IPS DF 6.9 (cell line): ENCODE measurements around the gene METTL25B.
A peak's percentile ranks its signal among the peaks of the same experiment; 100 is the strongest.

Experiments
- DNase-seq: peaks from one replicate; pipeline ENCODE4 v3.0.0-alpha.2; 2013; ENCODE audit warnings: low read depth, low spot score
- H3K27ac ChIP-seq: one replicate; pipeline ENCODE4 v1.5.1; 2013; ENCODE audit warnings: low read length, control low read depth
- H3K27me3 ChIP-seq: 2 replicates; pipeline ENCODE4 v1.6.1; 2013; ENCODE audit warnings: mild to moderate bottlenecking, low read length; ENCODE audit not compliant: control insufficient read depth, insufficient read depth
- H3K36me3 ChIP-seq: 2 replicates; pipeline ENCODE4 v1.6.1; 2013; ENCODE audit warnings: low read length; ENCODE audit not compliant: control insufficient read depth, insufficient read depth
- H3K4me1 ChIP-seq: 2 replicates; pipeline ENCODE4 v1.6.1; 2013; ENCODE audit warnings: low read length; ENCODE audit not compliant: control insufficient read depth, insufficient read depth
- H3K4me3 ChIP-seq: 2 replicates; pipeline ENCODE4 v1.5.1; 2013; ENCODE audit warnings: mild to moderate bottlenecking, low read length
- H3K9me3 ChIP-seq: 2 replicates; pipeline ENCODE4 v1.6.1; 2013; ENCODE audit warnings: low read length, inconsistent platforms; ENCODE audit not compliant: control insufficient read depth, insufficient read depth
- WGBS: extraction: QIAGEN DNeasy Blood & Tissue Kit; methylation state at CpG from one replicate; pipeline ENCODE4 v1.1.7; 2013; ENCODE audit warnings: mixed read lengths, missing lambda C conversion rate; ENCODE audit not compliant: insufficient read length, insufficient coverage; 5-methylcytosine and 5-hydroxymethylcytosine counted together

The METTL25B gene

GRCh38 chr1:156727492-156727891 lies 777 bp upstream of the METTL25B start:
- peaks cover 14% of the 10 kb centered on the region; the same call in 1 of the 2 replicates for H3K36me3 ChIP-seq
- H3K4me3 ChIP-seq = peak overlapping the region; percentile 97; the same call in 1 of the 2 replicates
- peaks cover 5% of the 10 kb centered on the region; the same call in 1 of the 2 replicates for H3K4me1 ChIP-seq
- WGBS = no CpG with 5 or more reads among the region's 7 CpGs
- H3K27me3 ChIP-seq = no peaks in the 10 kb centered on the region
- H3K27ac ChIP-seq = no peak overlapping the region
- no peaks in the 10 kb centered on the region for H3K9me3 ChIP-seq
- no peak for DNase-seq

DNA sequence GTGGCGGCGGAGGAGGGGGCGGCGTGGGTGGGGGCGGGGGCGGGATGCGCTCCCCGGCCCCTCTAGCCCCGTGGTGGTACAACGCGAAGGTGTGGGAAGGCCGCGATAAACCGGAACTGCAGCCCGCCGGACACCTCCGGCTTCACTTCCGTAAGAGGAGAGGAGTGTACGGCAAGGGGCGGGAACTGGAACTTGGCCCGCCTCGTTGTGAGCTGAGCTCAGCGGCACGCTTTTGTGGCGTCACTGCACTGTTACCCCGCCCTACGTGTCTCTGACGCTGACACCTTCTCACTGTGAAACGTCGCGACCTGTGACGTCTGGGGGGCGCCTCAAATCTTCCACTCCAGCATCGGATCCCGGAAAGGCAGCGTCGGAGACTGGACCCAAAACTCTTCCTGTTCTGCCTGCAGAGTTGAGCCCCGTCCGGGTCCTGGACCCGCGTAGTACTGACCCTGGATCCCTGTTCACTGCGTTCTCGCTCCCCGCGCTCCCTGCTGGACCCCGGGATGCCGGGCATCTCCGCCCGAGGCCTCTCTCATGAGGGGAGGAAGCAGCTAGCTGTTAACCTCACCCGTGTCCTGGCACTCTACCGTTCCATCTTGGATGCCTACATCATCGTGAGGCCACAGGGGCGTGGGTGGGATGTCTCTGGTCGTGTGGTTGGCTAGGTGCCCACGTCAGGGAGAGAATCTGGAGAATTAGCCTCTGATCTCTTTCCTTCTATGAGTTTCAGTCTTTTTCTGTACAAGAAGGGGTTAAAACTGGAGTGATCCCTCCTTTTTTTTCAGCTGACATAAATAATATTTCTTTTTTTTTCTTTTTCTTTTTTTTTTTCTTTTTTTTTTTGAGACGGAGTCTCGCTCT lies 562 bp downstream of the METTL25B start, which contains the start of gene ISG20L2:
TSS of gene ISG20L2 (minus strand) at position 168 of the 864 bp plus-strand sequence. CDS start 1,114 bp downstream, outside the sequence.
- H3K36me3 ChIP-seq = peaks cover 6% of the 10 kb centered on the region
- no CpG with 5 or more reads among the region's 57 CpGs for WGBS
- no peaks in the 10 kb centered on the region for H3K9me3 ChIP-seq
- H3K27ac ChIP-seq = no peak within 1 kb of the TSS
- peak within 1 kb of the TSS; percentile 97 for H3K4me3 ChIP-seq
- H3K4me1 ChIP-seq = peaks cover 5% of the 10 kb centered on the region; the same call in 1 of the 2 replicates
- H3K27me3 ChIP-seq = no peaks in the 10 kb centered on the region
- no peak for DNase-seq

DNA sequence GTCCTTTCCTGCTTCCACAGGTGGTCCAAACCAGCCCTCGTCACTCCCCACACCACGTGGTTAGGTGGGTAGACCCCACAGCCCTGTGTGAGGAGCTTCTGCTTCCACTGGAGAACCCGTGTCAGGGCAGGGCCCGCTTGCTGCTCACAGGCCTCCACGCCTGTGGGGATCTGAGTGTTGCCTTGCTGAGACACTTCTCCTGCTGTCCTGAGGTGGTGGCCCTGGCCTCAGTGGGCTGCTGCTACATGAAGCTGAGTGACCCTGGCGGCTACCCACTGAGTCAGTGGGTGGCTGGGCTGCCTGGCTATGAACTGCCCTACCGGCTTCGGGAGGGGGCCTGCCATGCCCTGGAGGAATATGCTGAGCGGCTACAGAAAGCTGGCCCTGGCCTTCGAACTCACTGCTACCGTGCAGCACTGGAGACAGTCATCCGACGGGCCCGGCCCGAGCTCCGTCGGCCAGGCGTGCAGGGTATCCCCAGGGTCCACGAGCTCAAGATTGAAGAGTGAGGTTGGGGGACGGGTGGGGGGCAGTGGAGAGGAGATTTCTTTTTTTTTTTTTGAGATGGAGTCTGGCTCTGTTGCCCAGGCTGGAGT lies 5.8 kb downstream of the METTL25B start:
- H3K27ac ChIP-seq = no peak overlapping the region
- no peaks in the 10 kb centered on the region for H3K9me3 ChIP-seq
- no peak overlapping the region for H3K4me3 ChIP-seq
- H3K4me1 ChIP-seq = no peaks in the 10 kb centered on the region
- H3K27me3 ChIP-seq = no peaks in the 10 kb centered on the region
- no peak for DNase-seq
- no CpG with 5 or more reads among the region's 20 CpGs for WGBS
- peaks cover 8% of the 10 kb centered on the region for H3K36me3 ChIP-seq

- no peaks in the 10 kb centered on the region for H3K27me3 ChIP-seq
- DNase-seq = no peak
- no peak overlapping the region for H3K27ac ChIP-seq
- H3K9me3 ChIP-seq = no peaks in the 10 kb centered on the region
- H3K4me3 ChIP-seq = no peak overlapping the region
- no CpG with 5 or more reads among the region's 10 CpGs for WGBS
- H3K36me3 ChIP-seq = peaks cover 12% of the 10 kb centered on the region
- no peaks in the 10 kb centered on the region; the same call in 1 of the 2 replicates for H3K4me1 ChIP-seq
Measured at GRCh38 chr1:156738407-156738806, 10.1 kb downstream of the METTL25B start.

GRCh38 chr1:156738916-156739315 lies 10.6 kb downstream of the METTL25B start:
- Histone ChIP-seq H3K4me3 (no peak overlapping the region), H3K36me3 (peaks cover 13% of the 10 kb centered on the region), H3K4me1 (no peaks in the 10 kb centered on the region; the same call in 1 of the 2 replicates), H3K27me3 (no peaks in the 10 kb centered on the region), H3K27ac (no peak overlapping the region), H3K9me3 (no peaks in the 10 kb centered on the region)
- DNase-seq = no peak
- WGBS = no CpG with 5 or more reads among the region's 2 CpGs

DNA sequence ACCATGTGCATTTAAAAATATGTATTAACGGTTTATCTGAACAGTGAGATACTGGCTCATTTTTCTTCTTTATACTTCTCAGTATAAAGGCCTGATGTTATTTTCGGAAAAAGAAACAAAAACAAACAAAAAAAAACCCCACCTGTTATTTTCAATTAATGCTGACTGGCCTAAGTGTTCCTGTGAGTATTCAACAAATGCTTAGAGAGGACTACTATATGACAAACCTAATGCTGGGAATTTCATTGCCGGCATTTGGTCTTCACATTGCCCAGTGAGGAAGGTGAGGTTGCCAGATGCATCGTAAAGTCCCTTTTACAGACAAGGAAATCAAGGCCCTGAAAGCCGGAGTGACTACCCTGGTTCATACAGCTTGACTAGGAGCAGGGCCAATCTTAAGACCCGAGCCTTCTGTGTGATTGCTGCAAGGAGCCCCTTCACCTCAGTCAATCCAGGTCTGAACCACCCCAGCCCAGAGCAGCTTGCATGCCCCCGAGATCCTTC lies 12.0 kb downstream of the METTL25B start:
- Histone ChIP-seq H3K27ac (no peak overlapping the region), H3K36me3 (peaks cover 17% of the 10 kb centered on the region; the same call in 1 of the 2 replicates), H3K4me1 (no peaks in the 10 kb centered on the region; the same call in 1 of the 2 replicates), H3K4me3 (peak overlapping the region; percentile 50; the same call in 1 of the 2 replicates), H3K27me3 (no peaks in the 10 kb centered on the region), H3K9me3 (no peaks in the 10 kb centered on the region)
- WGBS = no CpG with 5 or more reads among the region's 7 CpGs
- DNase-seq = no peak

- Histone ChIP-seq H3K27me3 (no peaks in the 10 kb centered on the region), H3K4me1 (peaks cover 2% of the 10 kb centered on the region; the same call in 1 of the 2 replicates), H3K27ac (no peak within 1 kb of the TSS), H3K9me3 (no peaks in the 10 kb centered on the region), H3K36me3 (peaks cover 17% of the 10 kb centered on the region; the same call in 1 of the 2 replicates), H3K4me3 (peak within 1 kb of the TSS; percentile 50; the same call in 1 of the 2 replicates)
- WGBS = no CpG with 5 or more reads among the region's 38 CpGs
- peak; percentile 100 for DNase-seq
Measured at GRCh38 chr1:156740741-156741480, 12.6 kb downstream of the METTL25B start, which contains the start of gene MRPL24. Gene MRPL24, minus strand, starts transcription at chr1:156741088. Its CDS starts 2,384 bp downstream, at chr1:156738704.

- WGBS = no CpG with 5 or more reads among the region's 8 CpGs
- Histone ChIP-seq H3K4me3 (no peak overlapping the region), H3K27me3 (no peaks in the 10 kb centered on the region), H3K36me3 (peaks cover 17% of the 10 kb centered on the region; the same call in 1 of the 2 replicates), H3K9me3 (no peaks in the 10 kb centered on the region), H3K4me1 (peaks cover 3% of the 10 kb centered on the region; the same call in 1 of the 2 replicates), H3K27ac (no peak overlapping the region)
- no peak for DNase-seq
Measured at GRCh38 chr1:156741481-156741983, 13.3 kb downstream of the METTL25B start.

DNA sequence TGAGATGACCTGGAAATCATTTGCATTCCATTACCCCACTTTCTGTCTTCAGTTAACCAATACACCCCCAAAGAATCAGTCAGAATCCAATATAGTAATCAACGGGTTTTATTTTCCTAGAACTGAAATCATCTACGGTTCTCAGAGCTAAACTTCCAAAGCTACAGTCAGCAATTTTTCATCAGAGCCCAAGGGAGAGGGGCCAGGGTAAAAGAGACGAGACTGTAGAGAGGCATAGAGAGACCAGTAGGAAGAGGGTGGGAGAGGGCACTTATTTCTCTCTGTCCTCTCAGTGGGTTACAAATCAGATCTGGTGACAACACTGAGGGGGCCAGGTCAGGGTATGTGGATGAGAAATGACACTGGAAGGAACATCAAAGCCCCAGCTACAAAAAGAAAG lies 13.7 kb downstream of the METTL25B start:
- peaks cover 3% of the 10 kb centered on the region; the same call in 1 of the 2 replicates for H3K4me1 ChIP-seq
- no CpG with 5 or more reads among the region's 3 CpGs for WGBS

More for the DNA sequence above, 13.7 kb downstream of the METTL25B start:
- Histone ChIP-seq H3K4me3 (no peak overlapping the region), H3K27me3 (no peaks in the 10 kb centered on the region), H3K36me3 (peaks cover 17% of the 10 kb centered on the region; the same call in 1 of the 2 replicates), H3K27ac (no peak overlapping the region), H3K9me3 (no peaks in the 10 kb centered on the region)
- DNase-seq = no peak
